Stromal cell of bone marrow (primary cell): ENCODE measurements around the gene CYGB.

Source experiments
- DNase-seq: peaks from one replicate; pipeline ENCODE4 v3.0.0-alpha.2; 2012; ENCODE audit warnings: low read depth

Gene CYGB

DNA sequence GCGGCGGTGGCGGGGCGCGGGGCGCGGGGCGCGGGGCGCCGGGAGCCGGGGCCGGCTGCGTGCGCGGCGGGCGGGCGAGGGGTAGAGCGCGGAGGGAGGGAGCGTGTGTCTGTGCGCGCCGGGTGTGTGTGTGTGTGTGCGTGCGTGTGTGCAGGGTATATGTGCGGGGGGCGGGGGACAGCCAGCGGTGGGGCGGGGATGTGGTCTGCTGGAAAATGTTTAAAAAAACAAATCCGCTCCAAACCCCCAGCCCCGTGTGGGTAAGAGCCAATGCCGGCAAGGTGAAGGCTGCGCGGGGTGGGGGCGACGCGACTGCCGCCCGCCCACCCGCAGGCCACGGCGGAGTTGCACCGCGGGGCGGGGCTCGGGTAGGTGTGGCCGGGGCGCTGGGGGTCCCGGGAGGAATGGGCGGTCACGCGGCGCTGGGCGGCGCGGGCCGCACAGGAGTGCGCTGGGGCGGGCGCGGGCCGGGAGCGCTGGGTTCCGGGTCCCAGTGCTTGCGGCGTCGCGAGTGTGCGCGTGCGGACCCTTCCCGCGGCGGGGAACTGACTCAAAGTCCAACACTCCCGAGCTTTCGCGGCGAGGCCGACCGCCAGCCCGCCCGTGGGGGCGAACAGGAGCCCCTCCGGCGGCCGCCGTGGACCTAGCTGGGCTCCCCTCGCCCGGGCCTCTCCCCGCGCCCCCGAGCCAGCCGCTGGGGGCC lies at the start of gene CYGB:
Gene CYGB, minus strand, starts transcription at position 132 of the 703 bp plus-strand sequence. CDS start 167 bp downstream, outside the sequence.
- no peak for DNase-seq

DNA sequence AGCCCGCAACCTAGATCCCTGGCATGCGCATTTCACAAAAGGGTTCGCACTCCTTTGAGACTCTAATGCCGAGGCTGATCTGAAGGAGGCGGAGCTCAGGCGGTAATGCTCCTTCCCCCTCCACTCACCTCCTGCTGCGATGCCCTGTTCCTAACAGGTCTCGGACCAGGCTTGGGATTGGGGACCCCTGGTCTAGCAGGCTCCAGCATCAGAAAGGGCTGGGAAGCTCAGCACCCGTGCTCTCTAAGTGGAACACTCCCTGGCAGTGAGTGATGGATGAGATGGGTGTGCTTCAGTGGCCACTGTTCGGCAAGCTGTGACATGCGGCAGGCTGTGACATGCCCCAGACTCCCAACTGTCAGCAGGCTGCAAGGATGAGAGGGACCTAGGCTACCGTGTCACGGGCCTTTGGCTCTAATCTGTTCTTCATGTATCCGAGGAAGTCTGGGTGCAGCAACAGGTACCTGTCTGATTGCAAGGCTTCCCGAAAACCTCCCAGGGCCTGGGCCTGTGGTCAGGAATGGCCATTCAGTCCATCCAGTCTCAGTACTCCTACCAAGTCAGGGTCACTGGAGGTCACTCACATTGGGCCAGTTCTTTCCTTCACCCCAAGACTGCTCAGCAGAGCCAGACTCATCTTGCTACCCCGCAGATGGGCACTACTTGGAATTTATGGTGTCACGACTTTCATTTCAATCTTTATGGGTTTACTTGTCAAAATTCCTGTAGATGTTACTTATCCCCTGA lies 49.4 kb upstream of the CYGB start:
- DNase-seq: no peak

DNA sequence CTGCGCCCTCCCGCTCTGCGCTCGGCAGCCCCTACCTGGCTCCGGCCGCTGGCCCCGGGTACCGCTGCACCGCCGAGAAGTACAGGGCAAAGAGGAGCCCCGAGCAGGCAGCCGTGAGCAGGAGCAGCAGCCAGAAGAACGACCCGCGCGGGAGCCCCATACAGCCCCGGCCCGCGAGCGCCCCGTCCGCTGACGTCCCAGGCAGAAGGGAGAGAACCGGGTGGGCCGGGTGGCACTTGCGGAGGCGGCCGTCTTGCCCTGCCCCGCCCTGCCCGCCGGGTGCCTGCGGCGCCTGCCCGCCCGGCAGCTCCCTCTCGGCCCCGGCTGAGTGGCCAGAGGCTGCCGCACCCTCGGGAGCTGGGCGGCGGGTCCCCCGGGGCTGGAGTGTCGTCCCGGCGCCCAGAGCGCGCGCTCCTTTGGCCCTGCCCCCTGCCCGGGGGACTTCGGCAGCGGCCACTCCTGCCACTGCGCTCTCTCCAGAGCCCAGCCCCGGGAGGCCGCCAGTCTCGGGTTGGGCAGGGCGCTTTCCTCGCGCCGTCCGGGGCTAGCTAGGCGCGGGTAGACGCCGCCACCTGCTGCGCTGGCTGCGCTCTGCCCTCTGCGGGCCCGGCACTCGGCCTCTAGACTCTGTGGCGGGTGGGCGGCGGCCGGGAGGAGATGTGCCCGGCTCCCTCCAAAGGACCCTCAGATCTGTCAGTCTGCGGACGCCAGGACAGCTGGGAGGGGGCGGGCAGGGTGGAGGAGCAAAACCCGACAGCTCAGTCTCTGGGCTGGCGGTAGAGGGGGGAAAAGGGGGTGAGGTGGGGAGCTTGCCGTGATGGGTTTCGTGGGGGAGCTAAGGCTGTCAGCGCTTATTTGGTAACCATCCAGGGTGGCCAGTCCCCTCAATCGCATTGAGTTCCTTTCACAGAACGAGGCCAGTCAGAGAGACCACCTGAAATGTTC lies 48.4 kb upstream of the CYGB start, which contains the start of gene ST6GALNAC2:
Gene ST6GALNAC2, minus strand, starts transcription at position 212 of the 945 bp plus-strand sequence. Its CDS starts 52 bp downstream, at position 160.
- DNase-seq: no peak

DNA sequence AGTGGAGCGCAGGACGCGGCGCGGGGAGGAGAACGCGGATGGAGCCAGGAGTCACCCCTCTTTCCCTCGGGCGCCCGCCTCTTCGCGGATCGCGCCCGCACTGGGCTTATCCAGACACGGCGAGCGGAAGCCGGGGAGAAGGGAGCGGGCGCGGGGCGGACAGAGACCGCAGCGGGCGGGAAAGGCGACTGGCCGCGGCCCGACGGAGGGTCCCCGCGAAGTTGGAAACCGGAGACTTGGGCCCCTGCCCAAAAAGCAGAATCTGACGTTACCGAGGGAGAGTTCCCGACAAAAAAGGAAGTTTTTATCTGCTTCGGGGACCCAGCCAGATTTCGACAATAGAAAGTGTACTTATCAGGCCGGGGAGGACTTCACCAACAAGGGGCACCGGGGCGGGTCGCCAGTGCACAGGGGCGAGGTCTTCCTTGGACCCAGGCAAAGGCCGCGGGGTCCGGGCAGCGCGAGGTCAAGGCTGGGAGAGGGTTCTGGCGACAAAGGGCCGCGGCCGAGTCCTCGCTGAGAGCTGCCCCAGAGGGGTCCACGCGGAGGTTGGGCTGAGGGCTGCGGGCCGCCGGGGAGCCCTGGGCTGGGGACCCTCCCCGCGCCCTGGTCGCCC lies 47.6 kb upstream of the CYGB start:
- DNase-seq: no peak

DNA sequence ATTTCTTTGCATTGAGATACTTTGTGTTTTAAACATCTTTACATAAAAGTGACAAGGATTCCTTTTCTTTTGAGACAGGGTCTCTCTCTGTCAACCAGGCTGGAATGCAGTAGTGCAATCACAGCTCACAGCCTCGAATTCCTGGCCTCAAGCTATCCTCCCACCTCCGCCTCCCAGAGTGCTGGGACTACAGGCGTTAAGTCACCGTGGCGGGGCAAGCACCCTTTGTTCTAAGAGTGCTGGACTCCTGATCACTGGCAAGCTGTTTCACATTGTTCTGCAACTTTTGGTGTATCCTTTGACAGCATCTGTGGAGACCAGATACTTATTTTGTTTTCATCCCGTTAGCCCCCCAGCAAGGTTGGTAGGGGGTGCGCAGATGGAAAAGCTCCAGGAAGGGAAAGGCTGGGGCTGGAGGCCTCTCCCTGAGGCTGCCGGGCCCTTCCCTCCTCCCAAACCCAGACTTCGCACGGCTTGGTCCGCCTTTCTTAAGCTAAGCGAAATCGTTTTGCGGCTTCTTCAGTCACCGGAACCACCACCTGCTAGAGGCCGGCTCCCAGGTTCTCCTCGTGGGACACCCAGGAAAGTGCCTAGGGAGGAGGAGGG lies 47.0 kb upstream of the CYGB start:
- no peak for DNase-seq

DNA sequence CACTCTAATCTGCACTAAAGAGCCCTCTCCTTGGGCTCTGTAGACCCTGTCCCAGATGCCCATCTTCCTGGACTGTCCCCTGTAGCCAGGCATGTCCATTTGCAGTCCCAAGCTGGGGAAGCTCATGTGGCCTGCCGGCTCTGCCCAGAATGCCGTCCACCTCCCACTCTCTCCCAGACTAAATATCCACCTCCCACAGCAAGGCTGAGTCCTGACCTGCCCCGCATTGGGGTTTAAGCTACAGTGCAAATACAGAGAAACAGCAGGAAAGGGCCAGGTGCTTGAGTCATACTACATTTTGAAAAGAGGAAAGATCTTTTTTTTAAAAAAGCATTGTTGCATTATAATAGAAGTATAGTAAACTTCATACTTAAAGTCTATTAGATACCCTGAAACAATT lies 45.2 kb upstream of the CYGB start:
- DNase-seq: no peak

DNA sequence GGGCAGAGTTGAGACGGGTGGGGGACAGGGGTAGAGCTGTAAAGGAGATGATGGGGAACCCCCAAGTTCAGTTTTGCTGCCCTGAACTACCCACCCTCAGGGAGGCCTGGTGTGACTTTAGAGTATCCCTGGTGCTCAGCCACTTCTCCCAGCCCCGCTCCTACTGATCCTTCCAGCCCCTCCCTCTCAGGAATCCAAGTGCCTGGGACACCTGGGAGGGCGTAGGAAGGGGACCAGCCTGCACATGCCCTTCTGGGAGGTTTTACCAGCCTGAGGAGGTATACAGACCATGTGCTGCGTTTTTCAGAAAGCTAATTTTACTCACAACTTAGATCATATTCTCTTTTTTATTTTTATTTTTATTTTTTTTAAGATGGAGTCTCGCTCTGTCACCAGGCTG lies 44.0 kb upstream of the CYGB start:
- DNase-seq: no peak

DNA sequence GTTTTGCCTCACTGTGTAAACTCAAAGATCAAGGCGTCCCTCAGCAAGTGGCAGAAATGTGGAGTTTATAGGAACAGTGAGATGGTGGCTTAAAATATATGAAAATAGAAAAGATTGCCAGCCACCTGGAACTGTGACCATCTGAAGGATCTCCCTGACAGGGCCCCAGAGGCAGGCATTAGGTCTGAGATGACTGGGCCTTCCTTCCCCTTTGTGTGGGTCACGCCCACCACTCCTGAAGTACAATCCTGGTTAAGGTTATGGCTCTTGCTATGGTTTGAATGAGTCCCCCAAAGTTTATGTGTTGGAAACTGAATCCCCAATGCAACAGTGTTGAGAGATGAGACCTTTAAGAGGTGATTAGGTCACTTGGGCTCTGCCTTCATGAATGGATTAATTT lies 41.8 kb upstream of the CYGB start:
- no peak for DNase-seq

DNA sequence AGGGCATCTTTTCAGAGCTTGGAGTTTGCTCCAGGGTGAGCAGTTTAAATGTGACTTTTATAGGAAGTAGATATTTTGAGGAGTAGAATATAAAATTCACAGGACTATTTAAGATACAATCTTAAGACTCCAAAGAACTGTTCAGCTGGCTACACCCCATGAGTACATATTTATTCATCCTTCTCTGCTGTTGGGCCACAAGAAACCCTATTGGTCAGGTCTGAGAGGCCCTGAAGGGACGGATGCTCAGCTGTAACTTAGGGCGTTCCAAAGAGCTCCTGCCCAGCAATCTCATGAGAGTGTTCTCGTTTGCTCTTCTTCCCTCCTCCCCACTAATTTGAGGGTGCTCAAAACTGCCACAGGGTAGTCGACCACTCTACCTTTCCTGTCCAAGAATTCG lies 40.9 kb upstream of the CYGB start:
- no peak for DNase-seq

DNA sequence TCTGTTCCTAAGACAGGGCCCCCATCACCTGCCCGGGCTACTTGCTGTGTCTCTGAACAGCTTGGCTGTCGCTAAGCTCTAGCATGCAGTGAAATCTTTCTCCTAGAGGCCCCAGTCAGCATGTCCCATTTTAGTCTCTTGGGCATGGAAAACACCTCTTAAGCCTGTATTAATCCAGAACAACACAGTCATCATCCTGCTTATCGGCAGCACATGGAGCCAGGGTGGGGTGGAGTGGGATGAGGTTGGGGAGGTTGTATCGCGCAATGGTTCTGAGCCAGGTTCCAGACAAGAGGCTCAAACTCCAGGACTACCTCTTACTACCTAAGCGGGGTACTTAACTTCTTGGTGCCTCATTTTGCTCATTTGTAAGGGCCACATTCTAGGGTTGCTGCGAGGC lies 40.4 kb upstream of the CYGB start:
- DNase-seq: no peak

DNA sequence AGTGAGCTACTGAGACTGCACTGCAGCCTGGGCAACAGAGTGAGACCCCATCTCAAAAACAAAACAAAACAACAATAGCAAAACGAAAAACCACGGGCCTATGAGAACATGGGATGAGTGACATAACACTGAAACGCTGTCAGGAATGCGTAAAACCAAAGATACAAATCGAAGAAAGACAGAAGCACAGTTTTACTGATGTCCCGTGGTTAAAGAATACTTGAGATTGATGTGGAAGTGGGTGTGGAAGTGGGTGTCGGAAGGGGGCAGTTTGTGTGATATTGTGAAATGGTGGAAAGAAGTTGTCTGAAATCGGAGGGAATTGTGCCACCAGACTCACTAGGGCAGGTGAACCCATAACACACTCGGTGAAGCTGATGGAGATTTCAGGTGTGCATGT lies 38.7 kb upstream of the CYGB start:
- no peak for DNase-seq

DNA sequence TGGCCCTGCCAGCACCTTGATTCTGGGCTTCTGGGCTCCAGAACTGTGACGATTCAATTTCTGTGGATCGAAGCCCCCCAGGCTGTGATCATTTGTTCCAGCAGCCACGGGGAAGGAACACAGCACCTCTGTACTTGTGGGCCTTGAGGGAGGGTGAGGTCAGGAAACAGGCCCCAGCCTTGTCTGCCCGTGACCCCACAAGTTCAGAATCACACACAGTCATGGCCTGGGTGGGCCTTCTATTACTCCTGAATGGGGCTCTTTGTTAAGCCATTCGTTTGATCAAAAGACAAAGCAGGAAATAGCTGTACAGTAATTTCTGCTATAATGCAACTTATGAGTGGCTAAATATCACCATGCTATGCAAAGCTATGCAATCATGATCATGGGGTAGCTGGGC lies 38.1 kb upstream of the CYGB start:
- DNase-seq: no peak

DNA sequence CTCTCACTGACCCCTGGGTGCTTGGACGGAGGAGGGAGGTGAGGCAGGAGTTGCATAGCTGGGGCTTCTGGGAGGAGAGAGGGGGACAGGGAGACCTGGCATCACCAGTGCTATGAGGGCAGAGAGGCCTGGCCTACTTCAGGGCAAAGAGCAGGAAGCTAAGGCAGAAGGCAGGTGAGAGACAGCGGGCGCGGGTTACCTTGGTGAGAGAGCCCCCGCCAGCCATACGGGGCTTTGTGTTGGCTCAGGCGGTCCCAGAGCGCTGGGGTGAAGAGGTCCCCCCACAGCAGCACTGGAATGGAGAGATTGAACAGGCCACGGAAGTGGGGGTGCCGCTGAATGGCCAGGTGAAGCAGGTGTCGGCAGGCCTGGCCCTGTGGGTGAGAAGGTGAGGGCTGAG lies 36.7 kb upstream of the CYGB start:
- DNase-seq: no peak

DNA sequence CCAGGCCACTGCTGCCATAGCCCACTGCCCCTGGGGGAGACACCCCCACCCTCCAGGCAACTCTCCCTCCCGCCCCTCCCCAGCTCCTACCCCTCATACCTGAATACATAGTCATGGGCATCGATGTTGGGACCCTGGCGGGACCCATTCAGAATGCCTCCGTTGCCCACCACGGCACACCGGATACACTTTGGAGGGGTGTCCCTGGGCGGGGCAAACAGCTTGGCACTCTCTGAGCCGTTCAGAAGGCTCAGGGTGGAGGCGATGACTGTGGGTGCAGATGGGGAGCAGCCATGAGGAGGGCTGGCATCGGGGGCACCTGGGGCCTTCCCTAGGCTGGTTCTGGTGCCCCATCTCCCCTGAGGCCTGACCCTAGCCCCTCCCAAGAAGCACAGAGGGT lies 35.6 kb upstream of the CYGB start:
- no peak for DNase-seq

DNA sequence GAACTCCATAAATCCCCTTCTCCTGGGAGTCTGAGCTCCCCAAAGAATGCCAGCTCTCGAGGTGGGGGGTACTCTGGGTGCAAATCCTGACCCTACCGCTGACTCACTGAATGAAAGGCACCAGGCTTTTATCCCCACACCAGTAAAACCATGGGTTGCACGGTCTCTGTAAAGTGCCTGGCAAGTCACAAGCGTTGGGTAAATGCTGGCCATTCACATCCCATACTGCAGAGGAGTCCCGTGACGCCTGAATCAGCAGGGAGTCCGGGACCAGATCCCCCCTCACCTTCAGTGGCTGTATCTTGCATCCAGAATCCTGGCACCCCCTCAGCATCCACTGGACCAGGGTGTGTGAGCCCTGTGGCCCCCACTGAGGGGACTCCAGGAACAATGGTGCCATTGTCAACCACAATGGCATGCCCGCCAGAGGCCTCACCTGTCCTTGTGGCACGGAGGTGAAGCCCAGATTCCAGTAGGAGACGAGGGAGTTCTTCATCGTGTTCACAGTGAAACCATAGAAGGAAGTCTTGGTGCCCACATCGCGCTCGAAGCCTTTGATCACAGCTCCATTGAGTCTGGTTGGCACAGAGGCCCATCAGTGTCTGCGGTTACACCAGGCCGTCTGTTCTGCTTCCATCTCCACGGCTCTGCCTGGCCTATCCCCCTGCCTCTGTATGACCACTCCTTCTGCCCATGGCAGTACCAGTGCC lies 34.8 kb upstream of the CYGB start:
- no peak for DNase-seq

DNA sequence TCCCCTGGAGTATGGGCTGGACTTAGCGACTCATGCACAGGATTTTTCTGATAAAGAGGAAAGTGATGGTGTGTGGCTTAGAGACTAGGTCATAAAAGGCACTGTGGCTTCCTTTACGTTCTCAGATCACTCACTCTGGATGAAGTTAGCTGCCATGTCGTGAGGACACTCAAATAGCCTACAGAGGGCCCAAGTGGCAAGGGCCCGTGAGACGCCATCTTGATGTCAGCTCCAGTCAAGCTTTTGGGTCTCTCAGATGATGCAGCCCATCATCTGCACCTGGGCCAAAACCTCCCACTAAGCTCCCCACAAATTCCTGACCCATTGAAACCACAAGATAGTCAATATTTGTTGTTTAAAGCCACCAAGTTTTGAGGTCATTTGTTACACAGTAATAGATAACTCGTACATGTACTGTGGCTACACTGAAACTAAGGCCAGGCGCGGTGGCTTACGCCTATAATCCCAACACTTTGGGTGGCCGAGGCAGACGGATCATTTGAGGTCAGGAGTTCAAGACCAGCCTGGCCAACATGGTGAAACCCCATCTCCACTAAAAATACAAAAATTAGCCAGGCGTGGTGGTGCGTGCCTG lies 33.5 kb upstream of the CYGB start:
- DNase-seq: no peak

DNA sequence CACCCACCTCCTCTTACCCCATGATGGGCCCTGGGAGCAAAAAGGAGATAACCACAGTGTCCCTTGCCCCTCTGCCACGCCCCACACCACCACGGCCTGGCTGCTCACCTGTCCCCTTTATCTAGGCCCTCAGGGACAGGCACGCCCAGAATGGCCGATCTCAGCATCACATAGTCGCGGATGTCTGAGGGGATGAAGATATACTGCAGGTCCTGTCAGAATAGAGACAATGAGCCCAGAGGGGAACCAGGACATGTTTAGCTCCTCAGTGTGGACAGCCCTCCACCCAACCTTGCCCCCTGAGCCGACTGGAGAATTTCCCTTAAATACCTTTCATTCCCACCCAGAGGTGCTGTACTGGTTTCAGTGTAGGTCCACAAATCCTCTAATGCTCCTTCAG lies 32.9 kb upstream of the CYGB start:
- DNase-seq: no peak

DNA sequence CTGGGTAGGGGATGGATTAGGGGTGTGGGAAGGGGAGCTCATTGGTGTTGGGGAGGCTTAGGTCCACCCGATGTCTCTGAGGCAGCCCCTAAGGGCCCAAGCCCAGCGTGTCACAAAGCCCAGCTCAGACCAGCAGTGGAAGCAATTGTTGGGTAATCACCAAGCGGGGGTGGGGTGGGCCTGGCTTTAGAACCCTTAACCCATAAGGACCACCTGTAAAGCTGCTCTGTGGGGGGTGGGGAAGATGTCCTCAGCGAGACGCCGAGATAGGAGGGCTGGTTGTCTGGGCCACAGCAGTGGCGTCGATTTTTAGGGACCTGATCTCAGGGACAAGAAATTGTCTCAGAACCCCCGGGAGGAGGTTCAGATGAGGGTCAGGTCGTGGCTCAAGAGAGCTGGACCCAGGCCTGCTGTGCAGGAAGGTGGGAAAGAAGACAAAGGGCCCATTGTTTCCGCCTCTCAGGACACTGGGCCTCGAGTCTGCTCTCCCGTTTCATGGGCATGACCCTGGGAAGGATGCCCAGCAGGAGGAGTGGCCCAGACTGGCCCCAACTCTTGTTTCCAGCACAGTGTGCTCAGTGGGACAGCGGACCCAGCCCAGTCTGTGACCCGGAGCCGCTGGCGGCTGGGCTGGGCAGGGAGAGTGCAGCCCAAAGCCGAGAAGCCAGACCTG lies 32.2 kb upstream of the CYGB start:
- DNase-seq: no peak

DNA sequence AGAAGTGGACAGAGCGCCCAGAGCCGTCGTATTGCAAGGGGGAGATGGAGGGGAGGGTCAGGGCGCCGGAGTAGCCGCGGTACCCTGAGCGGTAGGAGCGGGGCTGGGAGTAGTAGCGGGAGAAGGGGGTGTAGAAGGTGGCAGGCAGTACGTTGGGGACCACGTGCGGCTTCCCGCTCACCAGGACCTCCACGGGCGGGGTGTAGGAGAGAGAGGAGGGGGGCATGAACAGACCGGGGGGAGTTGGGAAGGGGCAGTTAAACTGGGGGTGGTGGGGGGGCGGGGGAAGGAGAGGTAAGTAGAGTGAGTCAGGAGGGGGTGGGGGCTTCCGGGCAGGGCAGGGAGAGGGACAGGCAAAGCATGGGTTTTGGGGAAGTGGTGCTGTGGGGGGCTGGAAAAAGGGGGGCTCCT lies 31.3 kb upstream of the CYGB start:
- no peak for DNase-seq
